ENCODE data around the gene HOXA7.

HOXA7 gene

GRCh38 chr7:27111042-27111750 lies 45.3 kb downstream of the HOXA7 start:
- no peak for DNase-seq (ENCODE audit: extremely low read depth, insufficient read length)
- H3K36me3 ChIP-seq (ENCODE audit: control insufficient read depth, insufficient read depth, low read length), result no peaks in the 10 kb centered on the region
- TF ChIP-seq CTCF (IDR thresholded peaks at IDR 0.05; ENCODE audit: insufficient read depth, low read length, poor library complexity, severe bottlenecking), result no peak
- H3K4me3 ChIP-seq (replicated peaks; ENCODE audit: low read depth, low read length), result no peak overlapping the region
- H3K27me3 ChIP-seq (replicated peaks; ENCODE audit: control insufficient read depth, insufficient read depth, low read length), result no peaks in the 10 kb centered on the region; the same call in 1 of the 2 replicates

GRCh38 chr7:27110186-27111031 lies 46.1 kb downstream of the HOXA7 start:
- H3K36me3 ChIP-seq (ENCODE audit: control insufficient read depth, insufficient read depth, low read length), result no peaks in the 10 kb centered on the region
- no peaks in the 10 kb centered on the region; the same call in 1 of the 2 replicates for H3K27me3 ChIP-seq (replicated peaks; ENCODE audit: control insufficient read depth, insufficient read depth, low read length)
- H3K4me3 ChIP-seq (replicated peaks; ENCODE audit: low read depth, low read length), result no peak overlapping the region
- DNase-seq (ENCODE audit: extremely low read depth, insufficient read length), result no peak
- no peak for TF ChIP-seq CTCF (IDR thresholded peaks at IDR 0.05; ENCODE audit: insufficient read depth, low read length, poor library complexity, severe bottlenecking)

- no peak for DNase-seq (ENCODE audit: extremely low read depth, insufficient read length)
- Histone ChIP-seq H3K36me3 (ENCODE audit: control insufficient read depth, insufficient read depth, low read length) (no peaks in the 10 kb centered on the region), H3K27me3 (replicated peaks; ENCODE audit: control insufficient read depth, insufficient read depth, low read length) (no peaks in the 10 kb centered on the region; the same call in 1 of the 2 replicates), H3K4me3 (replicated peaks; ENCODE audit: low read depth, low read length) (no peak overlapping the region)
- no peak for TF ChIP-seq CTCF (IDR thresholded peaks at IDR 0.05; ENCODE audit: insufficient read depth, low read length, poor library complexity, severe bottlenecking)
Measured at GRCh38 chr7:27109466-27110185, 46.8 kb downstream of the HOXA7 start.

- Histone ChIP-seq H3K4me3 (replicated peaks; ENCODE audit: low read depth, low read length) (no peak overlapping the region), H3K36me3 (ENCODE audit: control insufficient read depth, insufficient read depth, low read length) (no peaks in the 10 kb centered on the region), H3K27me3 (replicated peaks; ENCODE audit: control insufficient read depth, insufficient read depth, low read length) (no peaks in the 10 kb centered on the region; the same call in 1 of the 2 replicates)
- no peak for TF ChIP-seq CTCF (IDR thresholded peaks at IDR 0.05; ENCODE audit: insufficient read depth, low read length, poor library complexity, severe bottlenecking)
- DNase-seq (ENCODE audit: extremely low read depth, insufficient read length), result no peak
Measured at GRCh38 chr7:27108390-27109127, 47.9 kb downstream of the HOXA7 start.
